GM19452 (cell line): ENCODE results near the gene ABCG1.

ENCODE experiments used
- ATAC-seq: cut with Tn5 transposase; IDR thresholded peaks from one replicate; pipeline ENCODE4 v1.9.1; 2021; ENCODE audit not compliant: unreplicated experiment

Gene ABCG1

GRCh38 chr21:42214081-42214750, 4.7 kb upstream of the ABCG1 start:
- no peak for ATAC-seq

DNA sequence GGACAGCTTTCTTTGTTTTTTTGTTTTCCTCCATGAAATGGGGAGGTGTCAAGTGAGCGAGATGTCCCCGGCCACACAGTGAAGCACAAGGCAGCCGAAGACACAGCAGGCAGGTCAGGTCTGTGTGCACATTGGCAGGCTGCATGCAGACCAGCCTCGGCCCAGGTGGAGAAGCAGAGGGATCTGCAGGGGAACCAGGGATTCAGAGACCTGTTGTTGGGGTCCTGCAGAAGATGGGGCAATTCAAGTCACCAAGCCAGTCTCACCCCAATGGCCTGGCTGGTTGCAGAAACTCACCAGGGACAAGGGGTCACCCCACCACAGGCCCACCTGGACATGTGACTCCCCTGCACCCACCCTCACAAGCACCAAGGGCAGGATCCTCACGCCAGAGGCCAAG, 4.0 kb upstream of the ABCG1 start:
- no peak for ATAC-seq

DNA sequence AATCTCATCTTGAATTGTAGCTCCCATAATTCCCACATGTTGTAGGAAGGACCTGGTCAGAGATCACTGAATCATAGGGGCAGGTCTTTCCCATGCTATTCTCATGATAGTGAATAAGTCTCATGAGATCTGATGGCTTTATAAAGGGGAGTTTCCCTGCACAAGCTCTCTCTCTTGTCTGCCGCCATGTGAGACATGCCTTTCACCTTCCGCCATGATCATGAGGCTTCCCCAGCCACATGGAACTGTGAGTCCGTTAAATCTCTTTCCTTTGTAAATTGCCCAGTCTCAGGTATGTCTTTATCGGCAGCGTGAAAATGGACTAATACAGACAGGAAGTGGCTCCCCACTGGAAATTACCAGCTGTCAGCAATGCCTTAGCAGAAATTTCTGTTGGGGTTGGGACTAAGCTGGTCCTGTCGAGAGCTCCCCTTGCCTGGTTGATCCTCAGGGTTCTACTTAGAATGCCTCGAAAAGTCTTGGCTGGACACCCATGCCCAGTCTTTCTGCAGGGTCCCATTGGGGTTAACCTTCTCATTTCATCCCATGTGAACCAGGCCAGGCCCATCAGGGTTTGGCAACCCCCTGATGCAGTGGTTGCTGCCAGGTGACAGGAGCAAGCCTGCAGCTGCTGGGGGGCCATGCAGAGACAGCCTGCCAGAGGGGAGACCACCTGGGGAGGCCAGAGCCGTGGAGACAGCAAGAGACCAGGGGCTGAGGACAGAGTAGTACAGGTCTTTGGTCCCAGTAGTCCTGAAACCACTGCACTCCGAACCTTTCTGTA, 2.8 kb upstream of the ABCG1 start:
- ATAC-seq = no peak

DNA sequence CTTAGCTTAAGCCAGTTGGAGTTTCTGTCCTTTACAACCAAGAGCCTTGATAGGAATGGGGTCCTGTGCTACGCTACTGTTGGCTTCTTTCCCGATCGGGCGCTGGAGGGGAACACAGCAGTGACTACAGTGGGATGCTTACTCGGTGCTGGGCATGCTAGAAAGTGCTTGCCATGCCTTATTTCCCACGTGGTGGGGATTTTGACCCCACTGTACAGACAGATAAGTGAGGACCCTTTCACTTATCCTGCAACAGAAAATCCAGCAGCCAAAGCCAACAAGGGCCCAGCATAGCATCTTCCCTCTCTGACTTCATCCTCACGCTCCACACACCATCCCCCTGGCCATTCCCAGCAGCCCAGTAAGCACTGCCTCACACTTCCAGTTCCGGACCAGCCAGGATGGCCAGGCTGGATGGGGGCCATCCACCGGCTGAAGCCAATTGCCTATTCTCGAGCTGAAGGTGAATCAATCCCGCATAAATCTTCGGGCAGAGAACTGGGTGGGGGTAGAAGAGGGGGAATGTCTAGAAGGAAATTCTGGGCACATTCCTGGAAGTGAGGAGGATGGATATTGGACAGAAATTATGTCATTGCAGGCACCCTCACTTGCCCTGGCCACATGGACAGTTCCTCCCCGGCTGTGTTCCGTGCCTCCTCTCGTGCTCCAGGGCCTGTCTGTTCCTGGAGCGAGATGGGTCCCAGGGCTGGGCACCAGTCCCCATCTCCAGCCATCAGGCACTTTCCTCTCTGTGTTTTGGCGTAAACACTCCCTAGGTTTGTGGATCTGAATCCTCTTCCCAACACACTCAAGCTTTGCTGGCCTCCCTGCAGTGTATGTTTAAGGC, 2.0 kb upstream of the ABCG1 start:
- no peak for ATAC-seq

DNA sequence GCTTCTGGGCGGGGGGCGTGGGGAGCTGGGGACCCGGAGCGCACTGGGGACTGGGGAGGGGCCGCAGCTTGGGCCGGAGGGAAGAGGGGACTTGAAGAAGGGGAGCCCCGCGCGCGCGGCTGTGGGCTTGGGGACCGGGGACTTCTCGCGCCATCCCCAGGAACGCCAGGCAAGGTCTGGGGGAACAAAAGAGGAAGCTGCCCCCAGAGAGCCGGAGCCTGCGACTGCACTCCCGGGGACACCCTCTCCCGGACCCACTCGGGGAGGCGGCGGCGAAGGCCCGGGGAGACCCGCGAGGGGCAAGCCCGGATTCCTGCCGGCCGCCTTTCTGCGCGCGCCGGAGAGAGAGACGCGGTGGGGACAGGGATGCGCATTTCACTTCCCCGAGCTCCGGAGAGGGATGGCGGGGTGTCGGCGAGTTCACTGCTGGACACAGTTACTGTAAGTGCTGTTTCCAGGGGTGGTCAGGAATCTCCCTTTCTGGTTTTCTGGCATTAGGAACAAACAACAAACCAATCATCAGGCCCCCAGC, 732 bp downstream of the ABCG1 start:
- no peak for ATAC-seq

DNA sequence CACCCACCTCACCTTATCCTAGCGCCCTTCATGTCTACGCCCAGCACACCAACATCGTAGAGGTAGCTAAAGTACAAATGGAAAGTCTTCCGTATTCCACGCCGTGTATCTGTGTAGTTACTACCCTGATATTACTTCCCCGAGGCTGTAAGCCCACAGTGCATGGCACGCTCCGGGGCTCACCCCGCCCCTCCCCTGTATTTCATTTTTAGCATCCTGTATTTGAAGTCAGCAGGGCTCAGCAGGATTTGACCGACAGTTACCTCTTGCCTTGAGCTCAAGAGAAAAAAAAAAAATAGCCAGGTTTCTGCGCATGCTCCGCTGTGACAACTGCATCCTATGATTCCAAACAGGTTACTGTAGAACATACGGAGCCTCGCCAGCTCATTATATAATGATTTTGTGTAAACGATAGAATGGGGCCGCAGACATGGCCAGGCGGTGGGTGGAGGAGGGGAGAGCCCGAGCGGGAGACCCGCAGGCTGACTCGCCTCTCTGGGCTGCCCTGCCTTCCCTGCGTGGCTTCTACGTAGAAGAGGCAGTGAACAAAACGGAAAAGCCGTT, 1.3 kb downstream of the ABCG1 start:
- no peak for ATAC-seq

DNA sequence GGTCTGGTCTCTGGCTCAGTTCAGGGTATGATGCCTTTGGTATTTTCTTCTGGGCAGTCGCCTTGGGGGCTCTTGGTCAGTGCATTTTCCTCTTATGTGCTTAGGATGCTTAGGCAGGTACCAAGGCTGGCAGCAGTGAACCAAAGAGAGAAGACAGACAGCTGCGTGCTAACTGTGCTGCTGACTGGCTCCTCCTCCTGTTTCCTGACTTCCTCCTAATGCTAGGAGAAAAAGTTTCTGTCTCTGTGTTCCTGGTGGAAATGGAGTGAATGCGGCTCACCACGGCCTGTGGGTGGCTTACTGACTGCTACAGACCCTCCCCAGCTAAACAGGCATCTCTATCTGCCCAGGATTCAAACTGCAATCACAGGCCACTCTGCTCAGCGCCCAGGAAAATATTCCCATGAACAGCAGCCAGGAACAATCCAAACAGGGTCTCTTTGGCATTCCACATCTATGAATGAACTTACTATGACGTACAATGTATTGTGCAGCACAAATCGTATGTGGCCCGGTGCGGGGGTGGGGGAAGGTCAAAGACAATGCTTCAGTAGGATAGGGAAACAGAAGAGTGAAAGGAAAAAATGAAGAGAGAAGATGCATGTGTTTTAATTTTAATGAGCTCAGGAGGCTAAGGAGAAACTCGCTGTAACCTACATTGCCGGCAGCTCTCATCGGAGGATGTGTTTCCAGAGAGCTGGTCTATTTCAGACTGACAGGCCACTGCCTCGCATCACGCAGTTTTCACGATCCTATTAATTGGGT, 2.8 kb downstream of the ABCG1 start:
- ATAC-seq = no peak

DNA sequence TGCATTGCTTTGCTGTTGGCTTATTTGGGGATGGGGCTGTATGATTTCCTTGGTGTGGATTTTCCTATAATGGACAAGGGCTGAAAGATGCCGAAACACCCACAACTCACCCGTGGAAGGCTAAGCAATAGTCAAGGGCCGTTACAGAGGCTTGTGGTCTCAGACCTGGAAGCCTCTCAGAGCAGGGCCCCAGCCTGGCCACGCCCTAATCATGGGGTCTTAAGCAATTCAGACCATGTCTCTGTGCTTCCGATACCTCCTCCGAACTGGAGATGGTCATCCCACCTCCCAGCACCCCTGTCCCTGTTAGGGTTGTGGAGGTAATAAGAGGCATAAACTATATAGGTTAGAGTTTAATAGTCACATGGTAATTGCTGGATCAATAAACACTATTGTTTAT, 3.4 kb downstream of the ABCG1 start:
- ATAC-seq = no peak

- ATAC-seq = no peak
Observed at GRCh38 chr21:42222821-42223390, 4.0 kb downstream of the ABCG1 start.

- no peak for ATAC-seq
Observed at GRCh38 chr21:42223826-42224575, 5.1 kb downstream of the ABCG1 start.

DNA sequence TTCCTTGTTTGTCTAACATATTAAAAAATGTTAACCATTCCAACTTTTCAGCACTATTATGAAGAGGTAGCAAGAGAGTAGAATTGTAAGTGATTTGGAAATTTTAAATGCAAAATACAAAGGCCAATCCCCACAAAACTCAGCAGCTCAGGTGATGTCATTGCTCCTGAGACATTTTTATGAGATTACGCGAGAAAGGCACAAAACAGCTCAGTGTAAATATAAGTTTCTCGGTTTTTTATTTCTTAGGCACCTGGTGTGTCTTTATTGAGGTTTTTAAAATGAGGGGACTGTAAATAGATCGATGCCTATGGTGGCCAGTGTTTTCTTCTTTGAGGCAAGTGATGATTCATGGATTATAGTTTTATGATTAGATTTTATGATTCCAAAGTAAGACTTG, 6.1 kb downstream of the ABCG1 start:
- no peak for ATAC-seq

DNA sequence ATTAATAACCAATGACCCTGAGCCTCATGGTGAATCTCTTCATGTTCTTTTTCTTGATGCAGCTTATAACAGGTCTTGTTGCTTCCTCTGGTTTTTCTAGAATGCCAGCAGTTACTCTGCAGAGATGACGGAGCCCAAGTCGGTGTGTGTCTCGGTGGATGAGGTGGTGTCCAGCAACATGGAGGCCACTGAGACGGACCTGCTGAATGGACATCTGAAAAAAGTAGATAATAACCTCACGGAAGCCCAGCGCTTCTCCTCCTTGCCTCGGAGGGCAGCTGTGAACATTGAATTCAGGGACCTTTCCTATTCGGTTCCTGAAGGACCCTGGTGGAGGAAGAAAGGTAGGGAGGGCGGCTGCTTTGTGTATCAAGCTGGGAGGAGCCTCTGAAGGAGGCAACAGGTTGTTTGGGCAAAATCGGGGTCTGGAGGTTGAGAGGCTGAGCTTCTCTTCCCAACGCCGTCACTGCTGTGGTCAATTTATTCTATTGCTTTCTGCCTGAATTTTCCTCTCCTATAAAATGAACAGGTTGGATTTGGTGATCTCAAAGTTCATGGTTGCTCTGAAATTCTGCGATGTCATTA, 6.7 kb downstream of the ABCG1 start:
- no peak for ATAC-seq

GRCh38 chr21:42226626-42227025, 7.7 kb downstream of the ABCG1 start:
- ATAC-seq = no peak

DNA sequence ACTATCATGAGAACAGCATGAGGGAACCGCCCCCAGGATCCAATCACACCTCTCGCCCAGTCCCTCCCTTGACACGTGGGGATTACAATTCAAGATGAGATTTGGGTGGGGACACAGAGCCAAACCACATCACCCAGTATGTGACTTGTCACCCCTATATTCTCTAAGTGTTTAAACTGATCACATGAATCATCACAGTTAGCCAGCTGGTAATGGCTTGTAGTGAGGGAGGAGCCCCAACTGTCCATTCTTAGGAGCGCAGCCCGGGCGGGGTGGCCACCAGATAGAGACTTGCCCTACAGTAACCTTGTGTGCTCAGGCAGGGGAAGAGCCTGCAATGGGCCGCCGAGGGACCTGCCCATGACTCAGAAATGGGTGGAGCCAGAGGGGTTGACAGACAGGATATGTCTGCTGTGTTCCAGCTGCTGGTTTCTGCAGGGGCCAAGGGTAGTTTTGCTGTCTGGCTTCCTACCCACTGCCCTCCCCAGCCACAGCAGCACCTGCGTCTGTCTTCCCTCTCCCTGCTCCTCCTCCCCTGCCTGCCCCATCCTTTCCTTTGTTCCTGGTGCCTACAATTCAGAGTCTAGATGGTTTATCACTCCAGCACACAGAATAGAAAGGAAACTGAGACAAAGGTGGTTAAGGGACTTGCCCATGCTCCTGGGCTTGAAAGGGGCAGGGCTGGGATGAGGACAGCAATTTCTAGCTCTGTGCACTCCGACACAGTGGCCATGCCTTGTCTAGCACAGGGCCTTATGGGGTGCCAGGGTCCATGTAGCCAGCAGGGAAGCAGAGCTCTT, 9.2 kb downstream of the ABCG1 start:
- peak; percentile 83 for ATAC-seq

DNA sequence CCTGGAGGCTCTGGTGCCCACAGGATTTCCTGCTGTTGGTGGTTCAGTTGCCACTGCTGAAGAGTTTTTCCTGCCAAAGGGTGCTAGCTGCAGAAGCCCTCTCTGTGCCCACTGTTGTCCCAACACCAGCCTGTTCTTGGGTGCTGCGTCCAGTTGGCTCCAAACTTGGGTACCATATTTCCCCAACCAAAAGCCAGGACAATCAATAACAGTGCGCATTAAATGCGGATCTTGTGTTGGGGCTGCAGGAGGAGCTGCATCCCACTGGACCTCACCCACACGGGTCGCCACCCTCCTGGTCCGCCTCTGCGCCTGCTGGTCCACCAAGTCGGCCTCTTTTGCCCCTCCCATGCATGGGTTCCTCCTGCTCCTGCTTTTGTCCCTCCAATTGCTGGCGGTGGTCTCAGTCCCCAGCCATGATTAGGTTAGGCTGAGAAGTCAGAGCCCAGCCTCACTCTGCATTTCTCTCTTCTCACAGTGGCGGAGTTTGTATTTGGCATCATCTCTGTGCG, 9.8 kb downstream of the ABCG1 start:
- no peak for ATAC-seq

DNA sequence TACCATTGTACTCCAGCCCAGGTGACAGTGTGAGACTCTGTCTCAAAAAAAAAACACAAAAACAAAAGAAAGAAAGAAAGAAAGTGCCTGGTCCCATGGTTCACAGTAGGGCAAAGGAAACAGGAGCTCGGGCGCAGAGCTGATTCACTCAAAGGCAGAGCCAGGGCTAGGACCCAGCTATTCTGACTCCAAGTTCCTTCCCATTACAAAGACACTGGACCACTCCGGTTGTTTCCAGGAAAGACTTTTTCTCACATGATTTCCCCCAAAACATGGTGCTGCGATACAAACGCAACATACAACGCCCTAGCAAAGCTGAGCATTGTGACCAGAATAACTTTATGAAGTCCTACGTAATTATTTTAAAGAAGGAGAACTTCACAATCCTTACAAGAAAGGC, 10.7 kb downstream of the ABCG1 start:
- ATAC-seq = no peak

DNA sequence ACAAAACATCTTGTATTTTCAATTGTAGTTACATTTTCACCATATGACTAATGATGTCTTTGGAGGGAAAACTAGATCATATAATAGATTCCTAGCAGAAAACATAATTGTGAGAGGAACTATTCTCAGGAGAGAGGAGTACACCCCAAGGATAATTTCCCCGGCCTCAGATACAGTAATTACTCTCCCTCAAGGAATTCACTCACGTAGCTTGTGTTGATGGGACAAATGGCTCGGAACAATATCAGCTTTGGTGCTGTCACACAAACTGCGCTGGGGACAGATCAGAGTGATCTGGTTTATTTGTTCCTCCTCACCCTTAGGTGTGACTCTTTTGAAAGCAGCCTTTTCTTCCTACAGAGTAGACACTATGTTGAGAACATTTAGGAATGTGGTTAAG, 11.2 kb downstream of the ABCG1 start:
- no peak for ATAC-seq

DNA sequence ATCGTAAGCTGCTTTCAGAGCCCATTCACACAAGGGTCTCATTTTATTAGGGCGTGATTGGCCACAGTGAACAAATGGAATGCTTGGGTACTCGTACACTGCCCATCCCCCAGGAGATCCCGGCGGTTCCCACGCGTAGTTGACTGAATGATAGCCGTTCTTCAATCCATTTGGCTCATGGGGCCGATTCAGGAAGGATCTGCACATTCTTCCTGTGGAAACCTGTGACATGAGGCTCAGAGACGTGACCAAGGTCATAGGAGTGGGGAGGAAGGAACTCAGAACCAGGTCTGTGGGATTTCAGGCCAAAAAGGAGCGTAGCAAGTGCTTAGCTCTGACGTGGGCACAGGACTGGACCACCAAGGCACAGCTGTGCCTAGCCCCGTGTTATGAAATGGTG, 11.7 kb downstream of the ABCG1 start:
- ATAC-seq = no peak
